NT2/D1 (cell line): Measurements from ENCODE around the gene ABCG1.

Experiments used
- DNase-seq: peaks from one replicate; pipeline ENCODE4 v3.0.0-alpha.2; 2011; ENCODE audit warnings: low read depth, low spot score
- H3K27me3 ChIP-seq: 2 replicates; pipeline ENCODE4 v1.6.0; 2011; ENCODE audit warnings: mild to moderate bottlenecking; ENCODE audit not compliant: insufficient read length, insufficient read depth
- H3K36me3 ChIP-seq: 2 replicates; pipeline ENCODE4 v1.6.1; 2011; ENCODE audit warnings: mild to moderate bottlenecking, low read length, mixed read lengths; ENCODE audit not compliant: insufficient read depth, insufficient read length
- H3K4me1 ChIP-seq: 2 replicates; pipeline ENCODE4 v1.5.1; 2011; ENCODE audit not compliant: insufficient read depth, insufficient read length
- H3K4me3 ChIP-seq: 2 replicates; pipeline ENCODE4 v1.5.1; 2011; ENCODE audit warnings: low read depth; ENCODE audit not compliant: insufficient read length
- H3K9ac ChIP-seq: 2 replicates; pipeline ENCODE4 v1.6.0; 2011; ENCODE audit warnings: low read depth; ENCODE audit not compliant: insufficient read length
- H3K9me3 ChIP-seq: 2 replicates; pipeline ENCODE4 v1.5.1; 2011; ENCODE audit warnings: mild to moderate bottlenecking, low read length; ENCODE audit not compliant: insufficient read depth
- SUZ12 ChIP-seq: IDR thresholded peaks from 2 replicates; pipeline ENCODE4 v1.6.1; 2011; ENCODE audit not compliant: insufficient read length, insufficient read depth; ENCODE audit errors: extremely low read depth
- YY1 ChIP-seq: IDR thresholded peaks from 2 replicates; pipeline ENCODE4 v1.6.1; 2011; ENCODE audit not compliant: insufficient read length, insufficient read depth
- ZNF274 ChIP-seq: IDR thresholded peaks from 2 replicates; pipeline ENCODE4 v1.6.1; 2011; ENCODE audit warnings: mild to moderate bottlenecking, low read depth, low read length

The ABCG1 gene

DNA sequence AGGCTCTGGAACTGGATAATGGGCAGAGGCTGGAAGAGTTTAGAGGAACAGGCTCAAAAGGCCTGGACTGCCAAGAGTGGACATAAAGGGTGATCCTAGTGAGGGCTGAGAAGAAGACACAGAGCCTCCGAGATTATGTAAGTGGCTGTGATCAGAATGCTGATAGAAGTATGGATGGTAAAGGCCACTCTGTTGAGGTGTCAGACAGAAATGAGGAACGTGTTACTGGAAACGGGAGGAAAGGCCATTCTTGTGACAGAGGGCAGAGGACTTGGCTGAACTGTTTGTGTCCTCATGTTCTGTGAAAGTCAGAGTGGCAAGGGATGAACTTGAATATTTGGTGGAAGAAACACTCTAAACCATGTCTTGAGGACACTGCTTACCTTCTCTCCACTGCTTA lies 6.7 kb upstream of the ABCG1 start:
- H3K36me3 ChIP-seq: no peaks in the 10 kb centered on the region
- no peak overlapping the region for H3K4me3 ChIP-seq
- H3K27me3 ChIP-seq: peaks cover 25% of the 10 kb centered on the region
- no peak overlapping the region for H3K9ac ChIP-seq
- no peak for TF ChIP-seq YY1
- no peak for TF ChIP-seq ZNF274
- TF ChIP-seq SUZ12: no peak
- peaks cover 10% of the 10 kb centered on the region for H3K4me1 ChIP-seq
- peaks cover 25% of the 10 kb centered on the region; the same call in 1 of the 2 replicates for H3K9me3 ChIP-seq
- DNase-seq: no peak

- Histone ChIP-seq H3K4me1 (peaks cover 6% of the 10 kb centered on the region), H3K4me3 (no peak overlapping the region), H3K9ac (no peak overlapping the region), H3K27me3 (peaks cover 33% of the 10 kb centered on the region), H3K36me3 (no peaks in the 10 kb centered on the region), H3K9me3 (peaks cover 25% of the 10 kb centered on the region; the same call in 1 of the 2 replicates)
- TF ChIP-seq YY1 (no peak), ZNF274 (no peak), SUZ12 (no peak)
- no peak for DNase-seq
Observed at GRCh38 chr21:42213082-42213774, 5.7 kb upstream of the ABCG1 start.

- H3K27me3 ChIP-seq: peaks cover 42% of the 10 kb centered on the region
Observed at GRCh38 chr21:42214081-42214750, 4.7 kb upstream of the ABCG1 start.

DNA sequence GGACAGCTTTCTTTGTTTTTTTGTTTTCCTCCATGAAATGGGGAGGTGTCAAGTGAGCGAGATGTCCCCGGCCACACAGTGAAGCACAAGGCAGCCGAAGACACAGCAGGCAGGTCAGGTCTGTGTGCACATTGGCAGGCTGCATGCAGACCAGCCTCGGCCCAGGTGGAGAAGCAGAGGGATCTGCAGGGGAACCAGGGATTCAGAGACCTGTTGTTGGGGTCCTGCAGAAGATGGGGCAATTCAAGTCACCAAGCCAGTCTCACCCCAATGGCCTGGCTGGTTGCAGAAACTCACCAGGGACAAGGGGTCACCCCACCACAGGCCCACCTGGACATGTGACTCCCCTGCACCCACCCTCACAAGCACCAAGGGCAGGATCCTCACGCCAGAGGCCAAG lies 4.0 kb upstream of the ABCG1 start:
- no peaks in the 10 kb centered on the region for H3K4me1 ChIP-seq
- H3K9ac ChIP-seq: no peak overlapping the region
- DNase-seq: no peak
- H3K4me3 ChIP-seq: no peak overlapping the region
- no peaks in the 10 kb centered on the region for H3K36me3 ChIP-seq
- peaks cover 25% of the 10 kb centered on the region; the same call in 1 of the 2 replicates for H3K9me3 ChIP-seq
- no peak for TF ChIP-seq ZNF274
- TF ChIP-seq YY1: no peak
- no peak for TF ChIP-seq SUZ12
- H3K27me3 ChIP-seq: peaks cover 49% of the 10 kb centered on the region

More at GRCh38 chr21:42214081-42214750, 4.7 kb upstream of the ABCG1 start:
- no peak for DNase-seq
- H3K9ac ChIP-seq: no peak overlapping the region
- peaks cover 4% of the 10 kb centered on the region for H3K4me1 ChIP-seq
- no peaks in the 10 kb centered on the region for H3K36me3 ChIP-seq
- peaks cover 25% of the 10 kb centered on the region; the same call in 1 of the 2 replicates for H3K9me3 ChIP-seq
- no peak overlapping the region for H3K4me3 ChIP-seq
- TF ChIP-seq ZNF274 (no peak), SUZ12 (no peak), YY1 (no peak)

- Histone ChIP-seq H3K4me3 (no peak overlapping the region), H3K4me1 (no peaks in the 10 kb centered on the region), H3K36me3 (no peaks in the 10 kb centered on the region), H3K9me3 (peaks cover 25% of the 10 kb centered on the region; the same call in 1 of the 2 replicates), H3K9ac (no peak overlapping the region), H3K27me3 (peaks cover 60% of the 10 kb centered on the region)
- DNase-seq: no peak
- no peak for TF ChIP-seq YY1
- TF ChIP-seq SUZ12: no peak
- no peak for TF ChIP-seq ZNF274
Observed at GRCh38 chr21:42215942-42216725, 2.8 kb upstream of the ABCG1 start.

DNA sequence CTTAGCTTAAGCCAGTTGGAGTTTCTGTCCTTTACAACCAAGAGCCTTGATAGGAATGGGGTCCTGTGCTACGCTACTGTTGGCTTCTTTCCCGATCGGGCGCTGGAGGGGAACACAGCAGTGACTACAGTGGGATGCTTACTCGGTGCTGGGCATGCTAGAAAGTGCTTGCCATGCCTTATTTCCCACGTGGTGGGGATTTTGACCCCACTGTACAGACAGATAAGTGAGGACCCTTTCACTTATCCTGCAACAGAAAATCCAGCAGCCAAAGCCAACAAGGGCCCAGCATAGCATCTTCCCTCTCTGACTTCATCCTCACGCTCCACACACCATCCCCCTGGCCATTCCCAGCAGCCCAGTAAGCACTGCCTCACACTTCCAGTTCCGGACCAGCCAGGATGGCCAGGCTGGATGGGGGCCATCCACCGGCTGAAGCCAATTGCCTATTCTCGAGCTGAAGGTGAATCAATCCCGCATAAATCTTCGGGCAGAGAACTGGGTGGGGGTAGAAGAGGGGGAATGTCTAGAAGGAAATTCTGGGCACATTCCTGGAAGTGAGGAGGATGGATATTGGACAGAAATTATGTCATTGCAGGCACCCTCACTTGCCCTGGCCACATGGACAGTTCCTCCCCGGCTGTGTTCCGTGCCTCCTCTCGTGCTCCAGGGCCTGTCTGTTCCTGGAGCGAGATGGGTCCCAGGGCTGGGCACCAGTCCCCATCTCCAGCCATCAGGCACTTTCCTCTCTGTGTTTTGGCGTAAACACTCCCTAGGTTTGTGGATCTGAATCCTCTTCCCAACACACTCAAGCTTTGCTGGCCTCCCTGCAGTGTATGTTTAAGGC lies 2.0 kb upstream of the ABCG1 start:
- H3K4me1 ChIP-seq: peaks cover 8% of the 10 kb centered on the region
- TF ChIP-seq SUZ12: no peak
- no peak for TF ChIP-seq YY1
- no peak for TF ChIP-seq ZNF274
- no peak for DNase-seq
- H3K9ac ChIP-seq: no peak overlapping the region
- peaks cover 25% of the 10 kb centered on the region; the same call in 1 of the 2 replicates for H3K9me3 ChIP-seq
- H3K4me3 ChIP-seq: no peak overlapping the region
- H3K27me3 ChIP-seq: peaks cover 67% of the 10 kb centered on the region
- no peaks in the 10 kb centered on the region for H3K36me3 ChIP-seq
